Islet of Langerhans (tissue), 1 donor: ENCODE data around the gene ASXL2.

Experiments
- FAIRE-seq: peaks from one replicate; lab custom pipeline; 2011; peaks lifted over from hg19 to GRCh38; lab: Jason Lieb, UNC

ASXL2 gene

DNA sequence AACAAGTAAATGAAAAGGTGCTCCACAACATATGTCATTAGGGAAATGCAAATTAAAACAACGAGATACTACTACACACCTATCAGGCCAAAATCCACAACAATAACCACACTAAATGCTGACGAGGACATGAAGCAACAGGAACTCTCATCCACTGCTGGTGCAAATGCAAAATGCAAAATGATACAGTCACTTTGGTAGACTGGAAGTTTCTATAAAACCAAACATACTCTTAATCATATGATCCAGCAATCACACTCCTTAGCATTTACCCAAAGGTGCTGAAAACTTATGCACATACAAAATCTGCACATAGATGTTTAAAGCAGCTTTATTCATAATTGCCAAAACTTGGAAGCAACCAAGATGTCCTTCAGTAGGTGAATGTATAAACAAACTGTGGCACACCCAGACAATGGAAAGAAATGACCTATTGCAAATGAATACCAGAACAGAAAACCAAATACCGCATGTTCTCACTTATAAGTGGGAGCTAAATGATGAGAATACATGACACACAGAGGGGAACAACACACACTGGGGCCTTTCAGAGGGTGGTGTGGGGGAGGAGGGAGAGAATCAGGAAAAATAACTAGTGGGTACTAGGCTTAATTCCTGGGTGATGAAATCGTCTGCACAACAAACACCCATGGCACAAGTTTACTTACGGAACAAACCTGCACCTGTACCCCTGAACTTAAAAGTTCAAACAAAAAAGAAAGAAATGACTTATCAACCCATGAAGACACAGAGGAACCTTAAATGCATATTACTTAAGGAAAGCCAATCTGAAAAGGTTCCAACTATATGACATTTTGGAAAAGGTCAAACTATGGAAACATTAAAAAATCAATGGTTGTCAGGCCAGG lies 80.4 kb downstream of the ASXL2 start:
- FAIRE-seq = no peak

DNA sequence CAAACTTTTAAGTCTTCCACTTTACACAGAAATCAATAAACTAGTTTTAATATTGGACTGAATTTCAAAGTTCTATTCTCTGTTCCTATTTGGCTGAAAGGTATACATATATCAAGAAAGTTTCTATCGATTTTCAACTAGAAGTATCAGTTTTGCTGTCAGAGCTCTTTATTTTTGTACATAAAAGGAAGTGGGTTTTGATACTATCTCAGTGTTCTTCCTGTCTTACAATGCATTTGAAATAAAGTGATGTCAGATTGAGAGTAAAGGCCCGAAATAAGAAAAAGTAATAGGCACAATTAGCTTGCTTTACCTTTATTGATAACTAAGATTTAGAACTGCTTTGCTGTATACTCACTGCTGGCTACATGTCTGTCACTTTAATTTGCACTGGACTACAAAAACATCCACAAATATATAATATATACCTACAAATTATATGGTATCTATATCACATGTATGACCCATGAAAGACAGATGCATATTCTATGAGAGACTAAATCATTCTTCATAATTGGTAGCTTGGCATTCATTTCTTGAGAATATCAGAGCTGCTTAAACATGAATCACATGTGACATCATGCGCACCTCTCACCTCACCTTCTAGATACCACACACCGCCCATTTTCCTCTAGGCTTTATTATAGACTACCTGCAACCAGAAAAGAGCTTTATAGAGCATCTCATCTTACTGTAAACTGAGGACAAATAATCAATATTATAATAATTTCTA lies 83.6 kb downstream of the ASXL2 start:
- FAIRE-seq = peak; percentile 9

DNA sequence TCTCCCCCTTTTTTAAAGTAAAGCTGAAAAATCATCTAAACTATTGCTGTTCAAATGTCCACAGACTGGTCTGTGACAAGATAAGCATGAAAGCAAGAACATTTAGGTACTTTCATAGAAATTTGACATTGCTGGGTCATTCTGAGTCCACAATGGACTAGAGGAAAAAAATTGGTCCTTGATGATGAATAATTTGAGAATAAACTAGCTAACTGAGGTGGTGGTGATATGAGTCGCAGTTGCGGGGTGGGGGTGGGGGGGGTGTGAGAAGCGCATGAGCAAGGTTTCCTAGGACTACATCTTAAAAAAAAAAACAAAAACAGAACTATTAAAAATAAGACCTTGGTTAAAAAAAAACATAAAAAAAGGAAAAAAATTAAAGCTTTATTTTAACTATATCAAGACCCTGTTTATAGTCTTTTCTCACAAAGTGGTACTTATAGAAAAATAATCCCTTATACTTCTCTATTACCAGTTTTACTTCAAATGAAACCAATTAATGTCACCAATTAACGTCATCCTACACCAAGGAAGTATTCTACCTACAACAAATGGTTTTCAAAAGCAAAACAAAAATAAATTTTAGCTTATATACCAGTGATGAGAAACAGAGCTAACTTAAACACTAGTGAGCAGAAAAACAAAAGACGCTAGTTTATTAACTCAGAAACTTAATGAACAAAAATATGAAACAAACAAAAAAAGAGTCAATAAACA lies 88.1 kb downstream of the ASXL2 start:
- FAIRE-seq = peak; percentile 51

DNA sequence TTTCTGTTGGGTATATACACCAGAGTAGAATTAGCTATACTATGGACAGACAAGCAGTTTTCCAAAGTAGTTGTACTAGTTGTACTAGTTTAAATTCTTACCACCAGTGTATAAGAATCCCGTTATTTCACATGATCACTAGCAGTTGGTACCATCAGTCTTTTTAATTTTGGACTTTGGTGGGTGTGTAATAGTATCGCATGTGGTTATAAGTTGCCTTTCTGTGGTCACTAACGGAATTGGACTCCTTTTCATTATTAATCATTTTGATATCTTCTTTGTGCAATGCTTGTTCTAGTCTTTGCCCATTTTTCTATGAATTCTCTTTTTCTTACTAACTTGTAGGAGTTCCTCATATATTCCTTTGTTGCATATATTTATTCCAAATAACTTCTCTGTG lies 89.8 kb downstream of the ASXL2 start:
- FAIRE-seq = no peak

DNA sequence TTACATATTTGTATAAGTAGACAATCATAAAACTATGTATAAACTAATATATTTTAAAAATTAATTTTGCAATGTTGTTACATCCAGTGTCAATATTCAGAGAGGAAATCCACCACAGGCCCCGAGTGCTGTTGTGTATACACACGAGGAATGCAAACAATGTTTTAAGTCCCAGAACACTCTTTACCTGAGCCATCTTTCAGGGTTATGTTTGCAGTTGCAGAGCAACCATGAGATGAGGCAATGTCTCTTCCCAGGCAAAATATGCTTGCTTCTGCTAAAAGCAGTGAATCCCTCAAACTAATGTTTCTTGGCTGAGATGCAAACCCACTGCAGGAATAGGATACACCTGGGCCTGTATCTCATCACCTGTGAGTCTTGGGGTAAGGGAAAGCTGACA lies 91.3 kb downstream of the ASXL2 start:
- no peak for FAIRE-seq

DNA sequence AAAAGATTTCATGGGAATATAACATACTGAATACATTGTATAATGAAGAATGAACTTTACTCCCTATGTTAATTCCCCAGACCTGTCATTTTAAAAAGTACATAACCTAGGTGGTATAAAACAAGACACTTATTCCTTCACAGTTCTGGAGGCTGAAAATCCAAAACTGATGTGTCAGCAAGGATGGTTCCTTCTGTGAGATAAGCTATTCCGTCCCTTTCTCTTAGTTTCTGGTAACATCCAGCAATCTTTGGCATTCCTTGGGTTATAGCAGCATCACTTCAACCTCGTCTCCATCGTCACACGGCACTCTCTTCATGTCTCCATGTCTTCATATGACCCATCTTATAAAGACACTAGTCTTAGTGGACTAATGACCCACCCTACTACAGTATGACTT lies 93.9 kb downstream of the ASXL2 start:
- no peak for FAIRE-seq

DNA sequence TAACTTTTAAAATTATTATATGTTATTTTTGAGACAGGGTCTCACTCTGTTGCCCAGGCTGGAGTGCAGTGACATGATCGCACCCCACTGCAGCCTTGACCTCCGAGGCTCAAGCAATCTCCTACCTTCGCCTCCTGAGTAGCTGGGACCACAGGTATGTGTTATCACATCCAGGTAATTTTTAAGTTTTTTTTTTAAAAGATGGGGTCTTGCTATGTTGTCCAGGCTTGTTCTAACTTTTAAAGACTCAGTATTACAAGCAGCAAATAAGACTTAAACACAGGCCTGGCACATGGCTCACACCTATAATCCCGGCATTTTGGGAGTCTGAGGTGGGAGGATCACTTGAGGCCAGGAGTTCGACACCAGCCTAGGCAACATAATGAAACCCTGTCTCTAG lies 101.2 kb downstream of the ASXL2 start:
- no peak for FAIRE-seq

DNA sequence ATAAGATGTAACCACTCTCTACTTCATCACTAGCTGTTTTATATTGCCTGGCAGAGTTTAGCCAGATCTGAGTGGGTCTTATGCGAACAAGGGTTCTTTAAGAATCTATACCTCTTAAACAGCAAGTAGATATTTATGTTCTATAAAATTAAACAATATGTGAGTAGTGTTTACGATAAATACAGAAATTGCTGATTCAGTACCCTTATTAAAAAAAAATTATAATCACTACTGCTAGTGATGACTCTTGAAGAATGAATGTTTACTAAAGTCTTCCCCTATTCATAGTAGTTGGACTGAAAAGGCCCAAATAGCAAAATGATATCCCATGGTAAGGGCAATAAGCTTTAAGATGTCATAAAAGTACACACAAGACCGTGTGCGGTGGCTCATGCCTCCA lies 106.2 kb downstream of the ASXL2 start:
- no peak for FAIRE-seq

DNA sequence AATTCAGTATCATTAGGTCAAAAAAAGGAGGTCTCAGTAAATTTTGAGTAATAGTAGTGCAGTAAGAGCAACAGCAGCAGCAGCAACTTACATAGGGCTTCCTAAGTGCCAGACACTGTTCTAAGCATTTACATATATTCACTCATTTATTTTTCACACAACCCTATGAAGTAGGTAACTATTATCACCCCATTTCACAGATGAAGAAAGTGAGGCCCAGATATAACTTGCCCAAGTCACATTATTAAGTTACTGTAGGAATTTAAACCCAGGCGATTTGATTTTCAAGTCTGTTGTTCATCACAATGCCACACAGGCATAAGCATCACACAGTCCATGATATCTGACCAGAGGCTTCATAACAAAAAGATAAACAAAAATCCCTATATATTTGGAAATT lies 114.7 kb downstream of the ASXL2 start:
- no peak for FAIRE-seq

DNA sequence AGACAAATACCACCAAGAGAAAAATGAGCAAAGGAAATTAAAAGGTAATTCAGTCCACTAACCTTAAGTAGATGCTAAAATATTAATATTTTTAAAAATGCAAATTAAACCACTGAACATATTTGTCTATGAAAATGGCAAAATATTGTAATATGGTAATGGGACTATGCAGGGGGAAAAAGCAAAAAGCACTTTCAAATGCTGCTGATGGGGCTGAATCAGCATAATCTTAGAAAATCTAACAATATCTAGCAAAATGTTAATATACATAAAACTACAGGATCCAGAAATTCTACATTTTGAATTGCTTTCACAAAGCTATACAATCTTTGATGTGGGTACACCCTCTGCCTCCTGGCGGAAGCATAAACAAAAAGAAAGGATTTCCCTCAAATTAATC lies 118.0 kb downstream of the ASXL2 start:
- no peak for FAIRE-seq

DNA sequence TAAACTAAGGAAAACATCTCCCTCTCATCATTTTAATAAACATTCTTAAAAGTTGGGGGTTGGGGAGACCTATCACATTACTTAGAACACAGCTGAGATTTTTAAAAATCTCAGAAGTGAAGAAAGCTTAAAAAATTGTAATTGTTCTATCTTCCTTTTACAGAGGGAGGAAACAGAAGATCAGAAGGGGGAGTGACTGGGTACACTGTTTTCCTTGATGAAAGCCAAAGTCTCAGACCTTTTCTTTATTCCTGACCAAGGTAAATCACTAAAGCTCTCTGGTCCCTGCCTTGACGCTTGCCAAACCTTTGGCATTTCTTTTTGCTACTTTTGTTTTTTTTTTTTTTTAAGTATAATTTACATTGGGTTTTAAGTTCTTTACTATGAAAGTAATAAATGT lies 119.9 kb downstream of the ASXL2 start:
- no peak for FAIRE-seq

DNA sequence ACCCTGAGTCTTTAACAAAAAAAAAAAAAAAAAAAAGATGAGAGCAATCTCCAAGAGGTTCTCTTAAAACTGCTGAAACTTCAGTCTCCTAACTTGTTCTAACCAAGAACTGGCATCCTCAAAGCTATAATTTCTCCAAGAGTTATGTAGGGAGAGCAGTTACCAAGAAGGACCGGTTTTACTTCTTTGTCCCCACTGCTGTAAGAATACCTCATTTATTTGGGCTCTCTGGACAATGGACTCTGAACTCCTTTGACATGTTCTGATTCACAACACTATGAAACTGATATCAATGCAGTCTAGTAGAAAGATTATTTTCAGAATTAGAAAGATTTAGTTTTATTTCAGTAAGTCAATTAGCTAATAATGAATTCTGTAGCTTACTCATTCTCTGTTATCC lies 120.4 kb downstream of the ASXL2 start:
- FAIRE-seq = no peak

DNA sequence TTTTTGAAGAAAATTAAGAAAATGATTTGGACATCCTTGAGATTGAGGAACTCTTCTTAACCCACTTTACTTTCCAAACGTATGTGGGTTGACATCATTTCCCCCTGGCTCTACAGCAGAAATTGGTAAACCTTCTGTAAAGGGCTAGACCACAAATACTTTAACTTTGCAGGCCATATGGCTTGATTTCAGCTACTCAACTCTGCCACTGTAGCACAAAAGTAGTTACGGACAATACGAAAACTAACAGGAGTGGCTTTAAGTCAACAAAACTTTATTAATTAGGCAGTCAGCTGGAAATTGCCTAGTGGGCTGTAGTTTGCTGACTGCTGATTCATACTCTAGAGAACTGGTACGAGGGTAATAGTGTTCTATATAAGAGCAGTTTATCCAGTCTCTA lies 121.8 kb downstream of the ASXL2 start:
- no peak for FAIRE-seq

DNA sequence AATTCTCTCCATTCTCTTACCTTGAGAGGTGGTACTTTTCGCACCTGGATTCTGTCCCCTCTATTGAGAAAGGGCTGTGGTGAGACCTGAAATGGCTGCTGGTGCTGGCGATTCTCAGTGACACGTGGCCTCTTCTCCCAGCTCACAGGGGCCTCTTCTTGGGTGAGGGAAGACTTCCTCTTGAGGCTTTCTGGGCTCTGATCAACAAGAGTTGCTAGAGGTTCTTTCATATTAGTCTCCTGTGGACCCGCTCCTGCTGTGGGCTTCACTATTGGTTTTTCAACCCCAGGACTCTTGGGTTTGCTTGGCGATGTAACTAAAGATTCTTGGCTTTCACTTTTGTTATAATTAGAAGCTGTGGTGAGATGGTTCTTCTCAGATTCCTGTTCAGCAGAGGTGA lies 128.6 kb downstream of the ASXL2 start:
- FAIRE-seq = no peak

DNA sequence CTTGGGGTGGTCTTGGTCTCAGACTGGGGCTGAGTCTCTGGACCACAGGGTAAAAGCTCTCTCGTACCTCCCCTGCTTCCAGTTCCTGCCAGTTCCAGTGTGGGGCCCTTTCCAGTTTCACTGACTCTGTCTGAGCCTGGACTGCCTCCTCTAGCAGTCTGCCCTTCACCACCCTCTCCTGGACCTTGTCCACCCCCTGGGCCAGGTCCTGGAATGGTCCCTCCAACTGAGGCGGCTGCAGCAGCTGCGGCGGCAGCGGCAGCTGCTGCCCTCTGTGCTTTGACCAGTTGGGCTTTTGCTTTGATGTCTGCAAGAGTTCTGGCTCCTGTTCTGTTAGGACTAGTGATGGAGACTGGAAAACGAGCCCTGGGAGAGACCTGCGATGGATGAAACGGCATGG lies 134.2 kb downstream of the ASXL2 start:
- no peak for FAIRE-seq

DNA sequence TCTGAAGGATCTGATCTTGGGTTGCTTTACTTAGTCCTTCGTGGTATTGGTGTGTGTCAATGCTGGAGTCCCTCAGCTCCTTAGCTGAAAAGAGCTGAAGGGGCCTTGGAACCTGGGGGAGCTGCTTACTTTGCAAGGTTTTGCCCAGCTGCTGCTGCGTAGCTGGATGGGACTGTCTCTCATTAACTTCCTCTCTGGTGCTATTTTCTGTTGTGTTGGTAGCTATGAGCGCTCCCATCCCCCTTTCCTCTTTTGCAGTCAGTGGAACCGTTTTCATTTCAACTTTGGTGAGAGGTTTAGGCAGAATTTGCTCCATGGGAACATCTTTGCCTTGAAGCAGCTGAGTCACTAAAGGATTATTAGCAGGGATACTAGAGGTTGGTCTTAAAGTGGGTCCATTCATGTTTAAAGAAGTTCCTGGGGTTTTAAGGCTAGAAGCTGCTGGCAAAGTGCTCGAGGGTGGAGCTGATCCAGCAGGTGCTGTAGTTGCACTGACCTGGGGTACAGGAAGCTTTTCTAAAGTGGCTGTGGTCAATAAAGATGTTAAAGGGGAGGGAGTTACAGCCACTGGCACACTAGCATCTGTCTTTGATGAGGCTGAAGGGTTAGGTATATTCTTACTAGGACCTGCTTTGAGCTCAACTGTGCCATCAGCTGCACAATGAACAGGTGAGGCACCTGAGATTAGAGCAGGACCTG lies 135.0 kb downstream of the ASXL2 start:
- no peak for FAIRE-seq

DNA sequence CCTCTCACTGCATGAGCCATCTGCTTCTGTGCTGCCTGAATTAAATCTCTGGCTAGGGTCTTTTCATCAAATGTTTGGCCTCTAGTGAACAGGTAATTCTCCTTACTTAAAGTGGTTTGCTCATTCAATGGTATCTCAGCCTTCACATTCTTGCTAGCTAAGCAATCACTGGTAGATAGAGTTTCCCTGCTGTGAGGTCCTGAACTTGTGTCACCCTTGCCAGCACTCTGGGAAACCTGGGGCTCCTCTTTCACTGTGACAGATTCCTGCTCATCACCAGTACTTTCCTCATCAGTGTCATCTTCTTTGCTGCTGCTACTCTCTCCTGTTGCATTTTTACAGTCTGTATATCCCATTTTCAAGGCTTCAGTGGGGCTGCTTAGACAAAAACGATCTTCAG lies 135.8 kb downstream of the ASXL2 start:
- no peak for FAIRE-seq

DNA sequence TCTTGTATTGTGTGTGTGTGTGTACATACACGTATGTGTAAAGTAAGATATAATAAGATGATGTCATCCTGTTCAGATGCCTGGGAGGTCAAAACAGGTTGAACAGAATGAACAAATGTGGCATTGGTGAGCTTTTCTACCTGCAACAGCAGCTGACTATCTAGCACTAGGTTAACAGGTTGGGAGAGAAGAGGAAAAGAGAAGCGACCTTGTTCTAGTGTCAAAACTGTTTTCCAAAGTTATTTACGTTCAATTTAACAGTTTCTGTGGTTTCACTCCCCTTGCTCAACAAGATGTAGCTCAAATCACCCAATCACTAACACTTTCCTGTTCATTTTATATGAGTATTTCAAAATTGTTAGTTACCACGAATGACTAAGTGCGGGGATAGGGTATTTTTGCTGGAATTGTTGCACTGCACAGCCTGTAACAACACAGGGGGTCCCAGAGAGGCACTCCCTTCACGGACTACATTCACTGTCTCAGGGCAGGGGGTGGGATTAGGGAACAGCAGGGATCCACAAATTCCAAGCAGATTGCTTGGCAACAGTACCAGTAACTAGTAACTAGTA lies 137.4 kb downstream of the ASXL2 start:
- no peak for FAIRE-seq

DNA sequence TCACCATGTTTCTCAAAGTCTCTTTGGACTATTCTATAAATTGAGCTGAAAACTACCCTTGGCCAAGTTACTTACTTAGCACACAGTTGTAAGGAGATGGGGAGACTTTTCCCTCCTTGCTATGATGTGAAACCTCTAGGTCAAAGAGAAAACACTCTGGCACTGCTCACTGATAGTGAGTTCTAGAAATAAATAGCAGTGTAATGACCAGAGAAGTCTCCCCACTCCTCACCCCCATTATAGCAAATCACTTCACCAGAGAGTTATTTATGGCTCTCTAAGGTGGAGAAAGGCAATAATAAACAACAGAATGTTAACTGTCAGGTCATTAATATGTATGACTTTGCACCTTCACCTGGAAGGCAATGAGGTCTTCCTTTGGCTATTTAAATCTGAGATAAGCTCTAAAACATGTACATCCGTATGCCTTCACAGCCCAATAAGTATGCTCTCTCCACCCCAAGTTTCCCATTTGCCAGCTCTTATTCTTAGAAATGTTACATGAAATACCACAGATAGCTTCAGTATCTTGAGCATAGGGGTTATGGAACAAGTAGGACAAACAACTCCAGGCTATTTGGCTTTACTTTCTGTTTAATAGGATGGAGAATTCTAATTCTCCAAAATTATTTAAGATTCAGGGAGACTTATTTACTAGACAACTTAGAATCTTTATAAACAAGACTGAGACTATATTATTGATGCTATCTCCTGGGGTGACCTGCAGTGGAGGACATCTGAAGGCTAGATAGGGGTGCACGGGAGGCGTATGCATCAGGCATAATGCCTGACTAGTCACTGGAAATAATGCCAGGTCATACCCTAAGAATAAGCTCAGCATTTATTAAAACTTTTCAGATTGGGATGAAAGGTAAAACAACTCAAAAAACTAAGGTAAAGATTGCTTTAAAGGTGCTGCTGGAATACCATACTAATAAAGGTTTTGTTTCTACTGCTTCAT lies 139.6 kb downstream of the ASXL2 start:
- no peak for FAIRE-seq

DNA sequence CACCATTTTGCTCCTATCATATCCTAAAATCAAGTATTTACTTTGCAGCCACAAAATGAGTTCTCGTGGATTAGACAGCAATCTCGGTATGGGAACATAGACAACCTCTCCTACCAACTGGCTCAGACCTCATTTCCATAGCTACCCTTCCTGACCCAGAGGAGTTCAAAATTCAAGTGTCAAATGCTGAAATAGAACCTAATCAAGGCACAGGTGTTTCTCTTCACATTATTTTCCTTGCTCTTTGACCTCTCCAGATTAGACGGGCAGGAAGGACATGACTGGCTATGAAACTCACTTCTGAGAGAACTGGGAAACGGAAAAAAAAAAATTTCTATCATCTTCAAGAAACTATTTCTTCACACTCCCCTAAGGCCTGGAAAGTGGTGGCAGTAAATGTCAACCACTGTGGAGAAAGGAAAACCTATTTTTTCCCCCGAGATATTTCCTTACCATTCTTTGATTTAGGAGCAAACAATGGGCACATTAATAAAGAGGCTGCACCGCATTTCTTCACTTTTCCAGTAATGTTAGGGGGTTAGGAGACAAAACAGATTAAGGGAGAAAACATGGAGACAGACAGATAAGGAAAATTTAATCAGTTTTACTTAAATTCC lies 141.3 kb downstream of the ASXL2 start:
- no peak for FAIRE-seq

DNA sequence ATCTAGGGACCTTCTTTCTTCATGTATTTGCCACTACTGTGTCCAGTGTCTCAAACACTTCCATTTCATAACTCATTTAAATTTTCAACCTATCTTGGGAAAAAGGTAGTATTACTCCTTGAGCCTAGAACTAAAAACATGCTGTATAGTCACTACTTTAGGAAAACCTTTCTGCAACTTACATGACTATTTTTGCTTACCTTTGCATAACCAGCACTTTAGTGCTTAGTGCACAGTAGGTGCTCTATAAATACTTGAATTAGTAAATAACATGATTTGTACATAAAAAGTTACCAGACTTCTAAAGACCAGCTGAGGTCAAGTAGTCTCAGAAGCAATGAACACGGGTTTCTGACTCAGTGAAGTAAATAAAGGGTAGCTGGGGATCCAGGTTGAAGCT lies 142.5 kb downstream of the ASXL2 start:
- no peak for FAIRE-seq
